Gastroesophageal sphincter (tissue), 3 donors: ENCODE data around the gene IL1RAPL1.

Experiments used
- CTCF ChIP-seq, 4 experiments: fragments of 200-600 bp in 2 of 4; fragments of 450-650 bp in 2 of 4; sonication (generic) in 1 of 4; IDR thresholded peaks; one replicate each; pipeline ENCODE4 v1.5.1; 2017 to 2019; ENCODE audit warnings: antibody characterized with exemption in 4 of 4, mild to moderate bottlenecking in 2 of 4, moderate library complexity in 2 of 4
- EP300 ChIP-seq: sonication (generic); formaldehyde crosslinking; IDR thresholded peaks from one replicate; pipeline ENCODE4 v1.6.1; 2017; ENCODE audit warnings: antibody characterized with exemption, mild to moderate bottlenecking

GRCh38 chrX:28649541-28649940 is 62.3 kb downstream of the IL1RAPL1 start:
- TF ChIP-seq EP300, result no peak
- TF ChIP-seq CTCF (IDR thresholded peaks at IDR 0.05), result no peak
